Measurements from ENCODE around the gene ANKRD28. TPM values are rescaled to one million over a fixed set of nuclear protein-coding genes. Genes with fewer than 3 reads are reported as not detected.

ANKRD28 gene
- total and polyA plus RNA-seq, 9 of the 15 experiments (the other 6 are each of a cell fraction or from before 2014, with no cell fraction given): 11.7 to 66.0 (median 36.7) TPM

GRCh38 chr3:15753056-15753710, 44.6 kb downstream of the ANKRD28 start:
- Histone ChIP-seq H3K4me2 (ENCODE audit: insufficient read depth, low read length) (no peak overlapping the region), H4K20me1 (replicated peaks; ENCODE audit: control insufficient read depth, insufficient read depth, low read length) (no peaks in the 10 kb centered on the region), H3K9me1 (ENCODE audit: control insufficient read depth, insufficient read depth, low read length) (no peaks in the 10 kb centered on the region), H2AFZ (ENCODE audit: low read depth, low read length) (no peak overlapping the region), H3K36me3 (ENCODE audit: control insufficient read depth, insufficient read depth, low read length) (peaks cover 29% of the 10 kb centered on the region), H3K79me2 (ENCODE audit: control insufficient read depth, insufficient read depth, low read length) (no peaks in the 10 kb centered on the region), H3K9me3 (replicated peaks; ENCODE audit: control insufficient read depth, insufficient read depth, low read depth, low read length) (no peaks in the 10 kb centered on the region), H3K4me3 (no peak overlapping the region), H3K9ac (ENCODE audit: insufficient read depth in 1 of 2, low read depth in 2 of 2, low read length in 2 of 2) (no peak overlapping the region), H3K4me1 (replicated peaks in 1 of 2; ENCODE audit: control insufficient read depth in 2 of 2, insufficient read depth in 2 of 2, low read length in 2 of 2) (no peaks in the 10 kb centered on the region), H3K27ac (ENCODE audit: extremely low read depth, low read depth, low read length) (no peak overlapping the region), H3K27me3 (ENCODE audit: control insufficient read depth in 2 of 2, insufficient read depth in 2 of 2, low read length in 2 of 2) (no peaks in the 10 kb centered on the region)
- ChIA-PET CTCF (ENCODE audit: low intra/inter-chr PET ratio) (no interaction called here), POLR2A (no interaction called here)
- no peak for FAIRE-seq
- no peak for DNase-seq (ENCODE audit: extremely low read depth in 1 of 4, low spot score in 3 of 4)
- in situ Hi-C loops (cut with MboI) (no loop called here), intact Hi-C loops (cut with micrococcal nuclease) (no loop called here)
- WGBS (ENCODE audit: insufficient coverage, low coverage, missing lambda C conversion rate): 73% methylated on average over 5 of the region's 5 CpGs
- ATAC-seq: no peak
- TF ChIP-seq GABPB1 (CRISPR knock-in tag; IDR thresholded peaks at IDR 0.05): no peak
- no peak for TF ChIP-seq XRCC5 (IDR thresholded peaks at IDR 0.05; ENCODE audit: low read depth, low read length)
- no peak for TF ChIP-seq NR0B1 (IDR thresholded peaks at IDR 0.05; ENCODE audit: partially characterized antibody)
- TF ChIP-seq SIN3B (IDR thresholded peaks at IDR 0.05; ENCODE audit: low read depth): no peak
- no peak for TF ChIP-seq ZNF444 (CRISPR knock-in tag; IDR thresholded peaks at IDR 0.05)
- no peak for TF ChIP-seq BRCA1 (IDR thresholded peaks at IDR 0.05)
- no peak for TF ChIP-seq BRCA1 (CRISPR knock-in tag; IDR thresholded peaks at IDR 0.05)
- no peak for TF ChIP-seq ZNF174 (CRISPR knock-in tag; IDR thresholded peaks at IDR 0.05)
- TF ChIP-seq HNRNPK (IDR thresholded peaks at IDR 0.05; ENCODE audit: low read depth, low read length, poor library complexity, severe bottlenecking): no peak
- no peak for TF ChIP-seq HOXB6 (CRISPR knock-in tag; IDR thresholded peaks at IDR 0.05; ENCODE audit: borderline replicate concordance)
- no peak for TF ChIP-seq POU5F1 (IDR thresholded peaks at IDR 0.05; ENCODE audit: borderline replicate concordance, low read depth, low read length, partially characterized antibody)
- no peak for TF ChIP-seq SMARCC2 (IDR thresholded peaks at IDR 0.05; ENCODE audit: low read depth)
- BruUV-seq (replicated peaks): no TSS peak

Measured in K562 (cell line).